H1 (cell line): ENCODE results near the gene PTPRD.

ENCODE experiments used
- KDM5A ChIP-seq: fragments of 200-600 bp; IDR thresholded peaks from 2 replicates; pipeline ENCODE4 v1.7.1; 2012; ENCODE audit warnings: mild to moderate bottlenecking, low read length, inconsistent platforms, mixed read lengths
- RAD21 ChIP-seq, 2 experiments: IDR thresholded peaks in 1 of 2; conservative IDR thresholded peaks in 1 of 2; 2 replicates each; pipeline ENCODE4 v1.6.1; 2011; ENCODE audit warnings: low read depth in 2 of 2, low read length in 2 of 2, improper control_type of control experiment in 1 of 2, inconsistent platforms in 1 of 2, mild to moderate bottlenecking in 1 of 2, moderate library complexity in 1 of 2
- TF ChIP-seq, protein P1 (sequence below), 3 experiments: IDR thresholded peaks; 1 replicate in 2 of 3; 2 replicates in 1 of 3; pipeline versions ENCODE4 v1.5.1 to v1.6.1; 2011; ENCODE audit warnings: low read length in 3 of 3, mild to moderate bottlenecking in 3 of 3, inconsistent platforms in 2 of 3, low read depth in 1 of 3, moderate library complexity in 1 of 3; ENCODE audit not compliant: insufficient read depth in 1 of 3; ENCODE audit errors: control extremely low read depth in 1 of 3

DNA sequence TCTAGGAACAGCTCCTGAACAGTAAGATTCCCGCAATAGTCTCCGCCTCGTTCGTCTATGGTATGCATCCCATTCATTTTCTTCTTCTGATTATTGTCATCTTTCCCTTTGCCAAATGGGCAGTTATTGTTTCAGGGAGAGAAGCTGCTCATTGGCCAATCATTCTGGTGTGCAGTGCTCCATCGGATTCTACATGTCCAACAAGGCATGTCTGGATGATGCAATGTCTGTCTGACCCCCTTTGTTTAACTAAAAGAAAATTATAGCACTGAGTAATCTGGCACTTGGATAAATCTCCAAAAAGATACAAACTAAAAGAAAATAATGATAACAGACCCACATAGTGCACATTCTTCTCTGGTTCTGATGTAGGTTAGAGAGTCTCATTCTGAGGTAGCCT, 2297.6 kb downstream of the PTPRD start:
- TF ChIP-seq RAD21 (IDR thresholded peaks at IDR 0.05 in 1 of 2, conservative IDR thresholded peaks at IDR 0.05 in 1 of 2; ENCODE audit: low read depth in 2 of 2, low read length in 2 of 2) (no peak), KDM5A (no peak)
- TF ChIP-seq, protein P1, sequence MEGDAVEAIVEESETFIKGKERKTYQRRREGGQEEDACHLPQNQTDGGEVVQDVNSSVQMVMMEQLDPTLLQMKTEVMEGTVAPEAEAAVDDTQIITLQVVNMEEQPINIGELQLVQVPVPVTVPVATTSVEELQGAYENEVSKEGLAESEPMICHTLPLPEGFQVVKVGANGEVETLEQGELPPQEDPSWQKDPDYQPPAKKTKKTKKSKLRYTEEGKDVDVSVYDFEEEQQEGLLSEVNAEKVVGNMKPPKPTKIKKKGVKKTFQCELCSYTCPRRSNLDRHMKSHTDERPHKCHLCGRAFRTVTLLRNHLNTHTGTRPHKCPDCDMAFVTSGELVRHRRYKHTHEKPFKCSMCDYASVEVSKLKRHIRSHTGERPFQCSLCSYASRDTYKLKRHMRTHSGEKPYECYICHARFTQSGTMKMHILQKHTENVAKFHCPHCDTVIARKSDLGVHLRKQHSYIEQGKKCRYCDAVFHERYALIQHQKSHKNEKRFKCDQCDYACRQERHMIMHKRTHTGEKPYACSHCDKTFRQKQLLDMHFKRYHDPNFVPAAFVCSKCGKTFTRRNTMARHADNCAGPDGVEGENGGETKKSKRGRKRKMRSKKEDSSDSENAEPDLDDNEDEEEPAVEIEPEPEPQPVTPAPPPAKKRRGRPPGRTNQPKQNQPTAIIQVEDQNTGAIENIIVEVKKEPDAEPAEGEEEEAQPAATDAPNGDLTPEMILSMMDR (IDR thresholded peaks at IDR 0.05; ENCODE audit: control extremely low read depth in 1 of 3, insufficient read depth in 1 of 3, low read depth in 1 of 3, low read length in 3 of 3) = no peak
